GM23248 (cell line): ENCODE measurements around the gene COL9A2.

Source experiments
- EZH2 ChIP-seq: fragments of 200-600 bp; sonication (generic); IDR thresholded peaks from 2 replicates; pipeline ENCODE4 v1.6.1; 2018; ENCODE audit warnings: antibody characterized with exemption, mild to moderate bottlenecking; ENCODE audit not compliant: insufficient read depth, poor library complexity, severe bottlenecking
- EZH2phosphoT487 ChIP-seq: fragments of 200-600 bp; sonication (generic); IDR thresholded peaks from 2 replicates; pipeline ENCODE4 v1.6.1; 2018; ENCODE audit warnings: antibody characterized with exemption, moderate library complexity, mild to moderate bottlenecking, low read depth; ENCODE audit not compliant: insufficient read depth

- TF ChIP-seq EZH2: no peak
- TF ChIP-seq EZH2phosphoT487: no peak
Measured at GRCh38 chr1:40311692-40312091, 5.4 kb downstream of the COL9A2 start.
